ENCODE measurements around the gene INPP5D.

INPP5D gene

GRCh38 chr2:233039212-233039845 lies 20.8 kb upstream of the INPP5D start:
- no peaks in the 10 kb centered on the region for H4K20me1 ChIP-seq (ENCODE audit: insufficient read depth, low read length)
- TF ChIP-seq CTCF (IDR thresholded peaks at IDR 0.05; ENCODE audit: low read depth, low read length) (no peak), EZH2phosphoT487 (IDR thresholded peaks at IDR 0.05; ENCODE audit: low read depth) (no peak)
- H3K79me2 ChIP-seq (ENCODE audit: low read length) = no peaks in the 10 kb centered on the region
- no peaks in the 10 kb centered on the region for H3K4me1 ChIP-seq (ENCODE audit: low read length)
- H3K9me3 ChIP-seq (ENCODE audit: insufficient read depth, low read length) = no peaks in the 10 kb centered on the region
- H3K4me3 ChIP-seq (ENCODE audit: low read length) = no peak overlapping the region
- no peak overlapping the region for H3K9ac ChIP-seq (ENCODE audit: low read length)
- no peak overlapping the region for H3K27ac ChIP-seq (ENCODE audit: low read length)
- H3K36me3 ChIP-seq (replicated peaks; ENCODE audit: low read depth, low read length) = no peaks in the 10 kb centered on the region
- H3K27me3 ChIP-seq (ENCODE audit: low read depth, low read length) = no peaks in the 10 kb centered on the region
- H2AFZ ChIP-seq (ENCODE audit: low read depth, low read length) = no peak overlapping the region
- no peak overlapping the region for H3K4me2 ChIP-seq (ENCODE audit: low read length)

- Histone ChIP-seq H3K4me1 (ENCODE audit: low read length) (no peaks in the 10 kb centered on the region), H3K27ac (ENCODE audit: low read length) (no peak overlapping the region)
Measured at GRCh38 chr2:233039846-233040530, 20.2 kb upstream of the INPP5D start.

GRCh38 chr2:233040571-233040970 lies 19.6 kb upstream of the INPP5D start:
- no peaks in the 10 kb centered on the region for H3K36me3 ChIP-seq (replicated peaks; ENCODE audit: low read depth, low read length)
- H3K4me2 ChIP-seq (ENCODE audit: low read length) = no peak overlapping the region
- no peaks in the 10 kb centered on the region for H4K20me1 ChIP-seq (ENCODE audit: insufficient read depth, low read length)
- no peak overlapping the region for H2AFZ ChIP-seq (ENCODE audit: low read depth, low read length)
- no peaks in the 10 kb centered on the region for H3K27me3 ChIP-seq (ENCODE audit: low read depth, low read length)
- no peak overlapping the region for H3K4me3 ChIP-seq (ENCODE audit: low read length)
- TF ChIP-seq EZH2phosphoT487 (IDR thresholded peaks at IDR 0.05; ENCODE audit: low read depth) (no peak), CTCF (IDR thresholded peaks at IDR 0.05; ENCODE audit: low read depth, low read length) (no peak)
- H3K9ac ChIP-seq (ENCODE audit: low read length) = no peak overlapping the region
- H3K4me1 ChIP-seq (ENCODE audit: low read length) = no peaks in the 10 kb centered on the region
- no peak overlapping the region for H3K27ac ChIP-seq (ENCODE audit: low read length)
- no peaks in the 10 kb centered on the region for H3K9me3 ChIP-seq (ENCODE audit: insufficient read depth, low read length)
- no peaks in the 10 kb centered on the region for H3K79me2 ChIP-seq (ENCODE audit: low read length)

More at GRCh38 chr2:233039846-233040530, 20.2 kb upstream of the INPP5D start:
- Histone ChIP-seq H3K36me3 (replicated peaks; ENCODE audit: low read depth, low read length) (no peaks in the 10 kb centered on the region), H3K9ac (ENCODE audit: low read length) (no peak overlapping the region), H3K79me2 (ENCODE audit: low read length) (no peaks in the 10 kb centered on the region), H3K27me3 (ENCODE audit: low read depth, low read length) (no peaks in the 10 kb centered on the region), H3K9me3 (ENCODE audit: insufficient read depth, low read length) (no peaks in the 10 kb centered on the region), H2AFZ (ENCODE audit: low read depth, low read length) (no peak overlapping the region), H3K4me3 (ENCODE audit: low read length) (no peak overlapping the region), H4K20me1 (ENCODE audit: insufficient read depth, low read length) (no peaks in the 10 kb centered on the region), H3K4me2 (ENCODE audit: low read length) (no peak overlapping the region)
- no peak for TF ChIP-seq EZH2phosphoT487 (IDR thresholded peaks at IDR 0.05; ENCODE audit: low read depth)
- TF ChIP-seq CTCF (IDR thresholded peaks at IDR 0.05; ENCODE audit: low read depth, low read length) = no peak

- no peak overlapping the region for H2AFZ ChIP-seq (ENCODE audit: low read depth, low read length)
- H3K9ac ChIP-seq (ENCODE audit: low read length) = no peak overlapping the region
- H3K27ac ChIP-seq (ENCODE audit: low read length) = no peak overlapping the region
- H3K4me1 ChIP-seq (ENCODE audit: low read length) = no peaks in the 10 kb centered on the region
- H3K9me3 ChIP-seq (ENCODE audit: insufficient read depth, low read length) = no peaks in the 10 kb centered on the region
- no peaks in the 10 kb centered on the region for H3K79me2 ChIP-seq (ENCODE audit: low read length)
- no peaks in the 10 kb centered on the region for H3K27me3 ChIP-seq (ENCODE audit: low read depth, low read length)
- no peak for TF ChIP-seq CTCF (IDR thresholded peaks at IDR 0.05; ENCODE audit: low read depth, low read length)
- no peak for TF ChIP-seq EZH2phosphoT487 (IDR thresholded peaks at IDR 0.05; ENCODE audit: low read depth)
- no peaks in the 10 kb centered on the region for H4K20me1 ChIP-seq (ENCODE audit: insufficient read depth, low read length)
- no peak overlapping the region for H3K4me2 ChIP-seq (ENCODE audit: low read length)
- H3K4me3 ChIP-seq (ENCODE audit: low read length) = no peak overlapping the region
- no peaks in the 10 kb centered on the region for H3K36me3 ChIP-seq (replicated peaks; ENCODE audit: low read depth, low read length)
Measured at GRCh38 chr2:233041722-233042323, 18.3 kb upstream of the INPP5D start.

All from OCI-LY3 (cell line).